Retina (tissue), 1 donor: Measurements from ENCODE around the gene ZBTB7C.
A peak's percentile ranks its signal among the peaks of the same experiment; 100 is the strongest.

Experiments used
- DNase-seq: peaks from one replicate; pipeline ENCODE4 v3.0.0-alpha.2; 2016

Gene ZBTB7C

GRCh38 chr18:48387300-48387699 lies 21.9 kb downstream of the ZBTB7C start:
- DNase-seq: no peak

- DNase-seq: no peak
Observed at GRCh38 chr18:48385596-48385995, 23.6 kb downstream of the ZBTB7C start.

GRCh38 chr18:48376934-48377333 lies 32.2 kb downstream of the ZBTB7C start:
- no peak for DNase-seq

- DNase-seq: peak; percentile 78
Observed at GRCh38 chr18:48376406-48376805, 32.8 kb downstream of the ZBTB7C start.

- no peak for DNase-seq
Observed at GRCh38 chr18:48375150-48375800, 33.9 kb downstream of the ZBTB7C start.

- no peak for DNase-seq
Observed at GRCh38 chr18:48374423-48375149, 34.6 kb downstream of the ZBTB7C start.

GRCh38 chr18:48371854-48372602 lies 37.2 kb downstream of the ZBTB7C start:
- DNase-seq: no peak

GRCh38 chr18:48367557-48367956 lies 41.6 kb downstream of the ZBTB7C start:
- DNase-seq: no peak

GRCh38 chr18:48365965-48366364 lies 43.2 kb downstream of the ZBTB7C start:
- DNase-seq: no peak

- no peak for DNase-seq
Observed at GRCh38 chr18:48364146-48364545, 45.0 kb downstream of the ZBTB7C start.

GRCh38 chr18:48363175-48363574 lies 46.0 kb downstream of the ZBTB7C start:
- DNase-seq: no peak

GRCh38 chr18:48361801-48362200 lies 47.4 kb downstream of the ZBTB7C start:
- DNase-seq: no peak

GRCh38 chr18:48360376-48361021 lies 48.7 kb downstream of the ZBTB7C start:
- no peak for DNase-seq

- DNase-seq: no peak
Observed at GRCh38 chr18:48359626-48360025, 49.6 kb downstream of the ZBTB7C start.

- no peak for DNase-seq
Observed at GRCh38 chr18:48358868-48359267, 50.3 kb downstream of the ZBTB7C start.

GRCh38 chr18:48356909-48357631 lies 52.1 kb downstream of the ZBTB7C start:
- DNase-seq: no peak

- no peak for DNase-seq
Observed at GRCh38 chr18:48356151-48356745, 52.9 kb downstream of the ZBTB7C start.

- DNase-seq: no peak
Observed at GRCh38 chr18:48355276-48356115, 53.7 kb downstream of the ZBTB7C start.

- no peak for DNase-seq
Observed at GRCh38 chr18:48354746-48355260, 54.4 kb downstream of the ZBTB7C start.

- no peak for DNase-seq
Observed at GRCh38 chr18:48352051-48352755, 57.0 kb downstream of the ZBTB7C start.
